ENCODE results near the gene EPN2.
"Not testable (repeated sequence)": the region's sequence is repeated elsewhere in the genome, so short reads cannot be mapped to it uniquely, and the experiment has no call there.

- TF ChIP-seq CTCF, POLR2A, EP300 (IDR thresholded peaks at IDR 0.05): not testable (repeated sequence)
These were observed 21.9 kb upstream of the EPN2 start for GRCh38 chr17:19215074-19215860.
